Fibroblast of peridontal ligament (primary cell): ENCODE data around the gene NCAPG2.
A peak's percentile ranks its signal among the peaks of the same experiment; 100 is the strongest.
"Not testable (repeated sequence)": the region's sequence is repeated elsewhere in the genome, so short reads cannot be mapped to it uniquely, and the experiment has no call there.

Source experiments
- DNase-seq: peaks from one replicate; pipeline ENCODE4 v3.0.0-alpha.2; 2010; ENCODE audit errors: extremely low read depth

NCAPG2 gene

GRCh38 chr7:158676171-158676840 is 28.3 kb downstream of the NCAPG2 start:
- peak; percentile 68 for DNase-seq

GRCh38 chr7:158672975-158673374 is 31.6 kb downstream of the NCAPG2 start:
- DNase-seq = peak; percentile 48

DNA sequence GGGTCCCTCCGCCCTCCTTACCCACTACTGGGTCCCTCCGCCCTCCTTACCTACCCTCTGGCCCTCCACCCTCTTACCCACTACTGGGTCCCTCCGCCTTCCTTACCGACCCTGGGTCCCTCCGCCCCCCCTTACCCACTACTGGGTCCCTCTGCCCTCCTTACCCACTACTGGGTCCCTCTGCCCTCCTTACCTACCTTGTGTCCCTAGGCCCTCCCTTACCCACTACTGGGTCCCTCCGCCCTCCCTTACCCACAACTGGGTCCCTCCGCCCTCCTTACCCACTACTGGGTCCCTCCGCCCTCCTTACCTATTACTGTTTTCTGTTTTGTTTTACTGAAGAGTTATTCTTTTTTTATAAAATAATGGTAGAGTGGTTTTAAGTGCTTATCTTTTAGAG is 36.5 kb downstream of the NCAPG2 start:
- DNase-seq = not testable (repeated sequence)

DNA sequence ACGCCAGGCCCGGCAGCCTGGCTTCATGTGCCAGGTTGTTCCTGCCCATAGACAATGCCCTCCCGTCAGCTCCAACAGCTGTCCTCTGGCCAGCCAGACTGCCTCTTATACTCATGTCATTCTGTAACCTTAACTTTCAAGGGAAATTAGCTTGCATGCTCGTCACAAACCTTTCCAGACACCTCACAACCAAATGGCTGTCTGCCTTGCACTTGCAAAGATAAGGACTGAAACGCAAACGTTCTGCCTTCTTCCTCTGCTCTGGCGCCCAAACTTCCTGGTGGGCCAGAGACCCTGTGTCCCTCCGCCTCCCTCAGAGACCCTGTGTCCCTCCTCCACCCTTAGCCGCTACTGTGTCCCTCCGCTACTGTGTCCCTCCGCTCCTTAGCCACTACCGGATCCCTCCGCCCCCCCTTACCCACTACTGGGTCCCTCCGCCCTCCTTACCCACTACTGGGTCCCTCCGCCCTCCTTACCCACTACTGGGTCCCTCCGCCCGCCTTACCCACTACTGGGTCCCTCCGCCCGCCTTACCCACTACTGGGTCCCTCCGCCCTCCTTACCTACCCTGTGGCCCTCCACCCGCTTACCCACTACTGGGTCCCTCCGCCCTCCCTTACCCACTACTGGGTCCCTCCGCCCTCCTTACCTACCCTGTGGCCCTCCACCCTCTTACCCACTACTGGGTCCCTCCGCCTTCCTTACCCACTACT is 37.5 kb downstream of the NCAPG2 start:
- DNase-seq = not testable (repeated sequence)

GRCh38 chr7:158666401-158666800 is 38.2 kb downstream of the NCAPG2 start:
- DNase-seq = no peak

- no peak for DNase-seq
Measured at GRCh38 chr7:158664406-158664805, 40.2 kb downstream of the NCAPG2 start.

GRCh38 chr7:158663428-158663741 is 41.2 kb downstream of the NCAPG2 start:
- no peak for DNase-seq

DNA sequence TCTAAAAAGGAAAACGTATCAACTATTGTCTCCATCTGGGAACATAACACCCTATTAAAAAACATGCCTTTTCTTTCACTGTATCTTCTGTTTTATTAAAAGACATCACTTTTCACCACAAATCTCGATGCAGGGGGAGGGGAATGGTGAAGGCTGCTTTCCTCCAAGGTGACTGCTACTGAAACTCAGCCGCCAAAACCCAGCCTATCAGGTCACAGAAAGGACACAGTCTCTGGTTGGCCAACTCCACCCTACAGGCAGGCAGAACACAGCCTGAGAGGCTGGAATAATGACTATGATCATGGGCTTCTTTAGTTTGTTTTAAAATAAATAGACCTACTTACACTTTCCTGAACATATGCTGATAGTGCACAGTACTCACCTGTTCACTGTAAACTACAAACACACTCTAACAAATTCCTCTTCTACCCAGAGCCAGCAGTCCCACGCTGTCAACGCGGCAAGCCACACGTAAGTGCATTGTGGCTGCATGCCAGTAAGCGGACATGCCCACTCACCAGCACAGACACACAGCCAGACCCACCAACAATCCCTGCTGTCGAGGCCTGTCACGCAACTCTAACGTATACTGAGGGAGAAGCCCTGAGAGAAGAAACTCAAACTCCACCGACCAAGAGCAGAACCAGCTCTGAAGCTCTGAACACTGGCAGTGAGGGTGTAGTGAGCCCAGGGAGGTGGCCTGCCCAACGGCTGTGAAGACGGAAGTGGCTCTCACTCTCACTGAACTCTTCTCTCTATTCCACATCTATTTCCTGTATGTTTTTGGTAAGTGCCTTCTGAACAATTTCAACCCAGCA is 41.8 kb downstream of the NCAPG2 start:
- DNase-seq = no peak

- DNase-seq = no peak
Measured at GRCh38 chr7:158658475-158658874, 46.1 kb downstream of the NCAPG2 start.

DNA sequence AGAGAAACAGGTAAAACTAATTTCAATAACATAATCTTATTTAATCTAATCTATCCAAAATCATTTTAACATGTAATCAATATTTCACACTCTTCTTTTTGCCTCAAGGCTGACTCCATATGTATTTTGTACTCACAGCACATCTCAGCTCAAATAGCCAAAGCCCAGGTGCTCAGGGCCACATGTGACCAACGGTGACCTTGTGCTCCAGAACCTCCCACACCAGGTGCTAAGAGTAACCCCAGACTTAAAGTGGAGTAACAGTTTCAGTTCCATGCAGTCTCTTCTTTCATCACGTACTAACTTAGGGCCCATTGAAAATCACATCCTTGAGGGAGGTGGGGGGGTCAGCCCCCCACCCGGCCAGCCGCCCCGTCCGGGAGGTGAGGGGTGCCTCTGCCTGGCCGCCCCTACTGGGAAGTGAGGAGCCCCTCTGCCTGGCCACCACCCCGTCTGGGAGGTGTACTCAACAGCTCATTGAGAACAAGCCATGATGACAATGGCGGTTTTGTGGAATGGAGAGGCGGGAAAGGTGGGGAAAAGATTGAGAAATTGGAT is 47.3 kb downstream of the NCAPG2 start:
- no peak for DNase-seq

GRCh38 chr7:158655931-158656441 is 48.6 kb downstream of the NCAPG2 start:
- DNase-seq = no peak

DNA sequence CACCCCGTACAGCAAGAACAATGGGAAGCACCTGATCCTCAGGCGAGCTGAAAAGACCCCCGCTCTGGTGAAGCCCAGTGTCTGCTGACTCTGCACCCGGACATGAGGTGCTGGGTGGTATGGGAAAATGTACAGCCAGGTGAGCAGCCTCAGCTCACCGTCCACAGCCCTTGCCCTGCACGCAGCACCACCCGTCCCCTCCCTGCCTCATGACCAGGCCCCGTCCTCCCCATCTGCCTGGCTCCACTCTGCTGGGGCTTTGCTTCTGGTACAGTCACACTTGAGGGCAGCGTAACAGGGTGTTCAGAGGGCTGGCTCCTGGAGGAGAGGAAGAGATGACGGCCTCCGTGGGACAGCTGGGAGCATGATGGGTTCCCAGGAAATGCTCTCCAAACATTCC is 49.1 kb downstream of the NCAPG2 start:
- DNase-seq = no peak

DNA sequence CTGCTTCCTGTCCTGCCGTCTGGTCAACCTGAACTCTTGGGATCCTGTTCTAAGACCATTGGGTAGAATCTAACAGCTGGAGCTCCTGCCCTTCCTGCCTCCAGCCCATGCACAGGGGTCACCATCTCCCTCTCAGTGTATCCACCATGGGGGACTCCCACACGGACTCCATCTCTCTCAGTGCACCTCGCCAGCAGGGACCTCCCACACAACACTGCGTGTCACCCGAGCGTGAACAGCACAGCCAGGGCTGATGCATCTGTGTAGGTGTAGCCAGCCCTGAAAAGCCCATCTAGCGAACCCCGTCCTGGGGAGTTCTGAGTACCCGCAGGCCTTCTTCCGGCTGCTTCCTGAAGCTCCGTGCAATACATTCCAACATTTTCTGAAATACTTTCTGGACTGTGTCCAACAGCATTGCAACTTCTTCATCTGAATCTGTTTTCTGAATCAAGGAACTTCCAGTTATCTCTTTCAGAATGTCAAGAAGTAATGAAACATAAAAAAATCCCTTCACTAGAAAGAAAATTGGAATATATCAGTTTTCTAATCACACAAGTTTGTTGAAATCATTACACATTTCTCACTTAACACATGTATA is 52.5 kb downstream of the NCAPG2 start:
- DNase-seq = peak; percentile 62

DNA sequence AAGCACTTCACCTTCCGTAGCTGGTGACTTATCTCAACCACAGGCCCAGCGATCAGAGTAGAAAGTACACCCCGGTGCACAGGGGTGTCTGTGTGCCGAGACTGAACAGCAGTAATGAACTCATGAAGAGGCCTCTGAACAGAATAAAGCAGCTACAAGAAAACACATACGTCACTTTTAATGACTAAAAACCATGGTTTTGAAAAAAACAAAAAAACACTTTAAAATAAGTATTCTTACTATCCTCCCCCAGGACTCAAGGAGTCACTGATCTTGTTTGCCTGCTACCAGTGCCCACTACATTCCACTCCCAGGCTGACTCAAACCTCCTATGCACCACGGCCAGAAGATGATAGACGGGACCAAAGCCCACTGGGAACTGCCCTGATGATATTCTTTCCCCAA is 53.8 kb downstream of the NCAPG2 start:
- DNase-seq = peak; percentile 95

- peak; percentile 97 for DNase-seq
Measured at GRCh38 chr7:158649279-158649678, 55.3 kb downstream of the NCAPG2 start.

DNA sequence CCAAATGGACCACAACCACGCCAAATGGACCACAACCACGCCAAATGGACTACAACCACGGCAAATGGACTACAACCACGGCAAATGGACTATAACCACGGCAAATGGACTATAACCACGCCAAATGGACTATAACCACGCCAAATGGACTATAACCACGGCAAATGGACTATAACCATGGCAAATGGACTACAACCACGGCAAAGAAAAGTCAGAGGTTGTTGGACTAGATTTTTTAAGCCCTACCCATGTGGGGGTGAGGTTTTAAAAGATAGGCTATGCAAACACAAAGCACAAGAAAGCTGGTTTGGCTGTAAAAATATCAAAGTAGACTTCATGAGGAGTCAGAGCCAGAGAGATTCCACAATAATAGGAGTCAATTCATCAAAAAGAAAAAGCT is 55.8 kb downstream of the NCAPG2 start:
- no peak for DNase-seq

GRCh38 chr7:158648168-158648567 is 56.4 kb downstream of the NCAPG2 start:
- DNase-seq = no peak

- DNase-seq = no peak
Measured at GRCh38 chr7:158647475-158647792, 57.2 kb downstream of the NCAPG2 start.

GRCh38 chr7:158646766-158647474 is 57.7 kb downstream of the NCAPG2 start:
- DNase-seq = no peak

DNA sequence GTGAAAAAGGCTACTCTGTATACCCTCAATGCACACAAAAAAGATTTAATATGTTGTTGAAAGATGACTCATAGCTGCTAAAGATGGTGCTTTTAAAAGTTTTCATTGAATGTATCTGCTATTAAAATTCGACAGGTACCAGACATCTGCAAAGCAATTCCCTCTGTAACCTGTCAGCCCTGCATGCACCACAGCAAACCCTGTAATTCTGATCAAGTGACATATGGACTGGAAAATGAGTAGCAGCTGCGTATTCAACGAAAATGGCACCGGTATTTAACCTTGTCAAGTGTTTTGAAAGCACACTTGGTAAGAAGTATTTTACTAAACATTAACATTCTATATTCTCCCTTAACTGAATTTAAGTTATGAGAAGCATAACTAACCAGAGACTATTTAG is 58.8 kb downstream of the NCAPG2 start:
- DNase-seq = no peak

DNA sequence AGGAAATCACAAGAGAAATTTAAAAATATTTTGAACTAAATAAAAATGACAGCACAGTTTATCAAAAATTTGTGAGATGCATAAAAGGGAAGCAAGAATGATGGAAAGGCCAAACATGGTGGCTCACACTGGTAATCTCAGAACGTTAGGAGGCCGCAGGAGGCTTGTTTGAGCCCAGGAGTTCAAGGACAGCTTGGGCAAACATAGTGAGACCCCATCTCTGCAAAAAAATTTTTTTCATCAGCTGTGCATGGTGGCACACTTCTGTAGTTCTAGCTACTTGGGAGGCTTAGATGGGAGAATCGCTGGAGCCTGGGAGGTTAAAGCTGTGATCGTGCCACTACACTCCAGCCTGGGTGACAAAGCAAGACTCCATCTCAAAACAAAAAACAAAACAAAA is 62.5 kb downstream of the NCAPG2 start:
- DNase-seq = no peak
